Naive thymus-derived CD4-positive, alpha-beta T cell (primary cell): ENCODE measurements around the gene RARRES2. TPM values are rescaled to one million over a fixed set of nuclear protein-coding genes. Genes with fewer than 3 reads are reported as not detected.
A peak's percentile ranks its signal among the peaks of the same experiment; 100 is the strongest.
"Not testable (repeated sequence)": the region's sequence is repeated elsewhere in the genome, so short reads cannot be mapped to it uniquely, and the experiment has no call there.

Experiments used
- ATAC-seq: fragments of 150-1000 bp; cut with Tn5 transposase; 2 replicates; pipeline ENCODE4 v1.10.0; 2021; ENCODE audit warnings: mild to moderate bottlenecking, moderate library complexity
- CTCF ChIA-PET: fragments of 350-600 bp; sonication (Branson Sonifier 250); formaldehyde crosslinking; loops from one replicate; lab custom pipeline; 2021; ENCODE audit warnings: antibody characterized with exemption; lab: Charles Lee
- POLR2A ChIA-PET: fragments of 350-600 bp; sonication (Branson Sonifier 250); formaldehyde crosslinking; loops from one replicate; lab custom pipeline; 2021; ENCODE audit warnings: antibody characterized with exemption, inconsistent platforms; lab: Charles Lee
- DNase-seq, 9 donors: peaks; one replicate each; pipeline versions ENCODE4 v3.0.0 to v3.0.0-alpha.2; 2020 to 2022; ENCODE audit warnings: mixed read lengths in 1 of 9
- H3K27ac ChIP-seq: one replicate; pipeline ENCODE4 v1.7.0; 2013; ENCODE audit warnings: mild to moderate bottlenecking, low read depth, low read length, moderate library complexity
- H3K27me3 ChIP-seq, 2 donors: one replicate each; pipeline ENCODE4 v1.7.0; 2013; ENCODE audit warnings: low read length in 2 of 2, mild to moderate bottlenecking in 2 of 2, moderate library complexity in 2 of 2; ENCODE audit not compliant: control insufficient read depth in 2 of 2, insufficient read depth in 2 of 2
- H3K36me3 ChIP-seq, 3 experiments: 1 replicate in 2 of 3; 2 replicates in 1 of 3; pipeline ENCODE4 v1.7.0; 2013; ENCODE audit warnings: low read length in 3 of 3, mild to moderate bottlenecking in 3 of 3, moderate library complexity in 1 of 3; ENCODE audit not compliant: insufficient read depth in 3 of 3, control insufficient read depth in 2 of 3
- H3K4me1 ChIP-seq, 2 donors: one replicate each; pipeline ENCODE4 v1.7.0; 2013; ENCODE audit warnings: low read length in 2 of 2, mild to moderate bottlenecking in 2 of 2, moderate library complexity in 1 of 2; ENCODE audit not compliant: control insufficient read depth in 2 of 2, insufficient read depth in 2 of 2
- H3K4me3 ChIP-seq: 2 replicates; pipeline ENCODE4 v1.7.0; 2013; ENCODE audit warnings: mild to moderate bottlenecking, low read length
- H3K9me3 ChIP-seq, 3 experiments: 1 replicate in 2 of 3; 2 replicates in 1 of 3; pipeline ENCODE4 v1.7.0; 2013; ENCODE audit warnings: low read length in 3 of 3; ENCODE audit not compliant: control insufficient read depth in 2 of 3
- H3K27ac Mint-ChIP-seq, 9 donors: one replicate each; pipeline ENCODE4 v1.8.0; 2020 to 2022; ENCODE audit warnings: mixed read lengths in 9 of 9, mild to moderate bottlenecking in 8 of 9, moderate library complexity in 5 of 9, inconsistent platforms in 2 of 9
- H3K27me3 Mint-ChIP-seq, 5 donors: one replicate each; pipeline ENCODE4 v1.8.0; 2021 to 2022; ENCODE audit warnings: mixed read lengths in 5 of 5, mild to moderate bottlenecking in 1 of 5
- H3K36me3 Mint-ChIP-seq, 5 donors: one replicate each; pipeline ENCODE4 v1.8.0; 2020 to 2022; ENCODE audit warnings: mixed read lengths in 5 of 5, mild to moderate bottlenecking in 3 of 5, inconsistent platforms in 1 of 5
- H3K4me1 Mint-ChIP-seq, 7 donors: one replicate each; pipeline ENCODE4 v1.8.0; 2020 to 2022; ENCODE audit warnings: mixed read lengths in 7 of 7, mild to moderate bottlenecking in 3 of 7, inconsistent platforms in 1 of 7
- H3K4me3 Mint-ChIP-seq, 10 donors: one replicate each; pipeline ENCODE4 v1.8.0; 2020 to 2022; ENCODE audit warnings: mild to moderate bottlenecking in 10 of 10, mixed read lengths in 10 of 10, moderate library complexity in 6 of 10, inconsistent platforms in 2 of 10
- H3K9me3 Mint-ChIP-seq, 11 donors: one replicate each; pipeline ENCODE4 v1.8.0; 2020 to 2022; ENCODE audit warnings: mixed read lengths in 11 of 11, mild to moderate bottlenecking in 4 of 11, inconsistent platforms in 1 of 11, moderate library complexity in 1 of 11
- intact Hi-C, 2 donors: fragments of 100-400 bp; cut with micrococcal nuclease; formaldehyde crosslinking; loops; one replicate each; pipeline ENCODE4 v1.15.1; 2023
- polyA plus RNA-seq, 2 donors: library from polyadenylated mRNA; unstranded; fragments of 300-500 nt; fragmentation: Illumina TruSeq; gene quantifications; one replicate each; pipeline ENCODE4 v1.2.3, GENCODE V29; 2021
- total RNA-seq, 6 experiments: library from RNA in 5 of 6; stranded (reverse) in 5 of 6; gene quantifications; 1 replicate in 5 of 6; 2 replicates in 1 of 6; pipeline ENCODE4 v1.2.3 and lab custom pipeline; 2021 to 2026

The RARRES2 gene
- total RNA-seq (under 1 TPM in 1 of 5 experiments, not detected in 4; 0.38 TPM), polyA plus RNA-seq (not detected), total RNA-seq (lab: John Stamatoyannopoulos, UW) (not detected)

- ChIA-PET CTCF (no interaction called here), POLR2A (no interaction called here)
- Histone ChIP-seq H3K9me3 (peaks cover 0 to 4% (median 0%) of the 10 kb centered on the region in 3 experiments), H3K27me3 (no peaks in the 10 kb centered on the region), H3K36me3 (peaks cover 0 to 9% (median 0%) of the 10 kb centered on the region in 3 experiments), H3K4me1 (no peaks in the 10 kb centered on the region), H3K4me3 (no peak within 1 kb of the TSS), H3K27ac (no peak within 1 kb of the TSS)
- H3K27ac Mint-ChIP-seq = no peak within 1 kb of the TSS
- H3K27me3 Mint-ChIP-seq = peaks cover 6 to 58% (median 28%) of the 10 kb centered on the region in 5 donors
- H3K9me3 Mint-ChIP-seq = peaks cover 0 to 20% (median 6%) of the 10 kb centered on the region in 11 donors
- peaks cover 0 to 13% (median 6%) of the 10 kb centered on the region in 7 donors for H3K4me1 Mint-ChIP-seq
- intact Hi-C loops = no loop called here
- peaks cover 4 to 13% (median 10%) of the 10 kb centered on the region in 5 donors for H3K36me3 Mint-ChIP-seq
- peak within 1 kb of the TSS in 6 of 10 donors; percentile 10 to 70 (median 32) for H3K4me3 Mint-ChIP-seq
- DNase-seq = no peak
- ATAC-seq = no peak
Measured at GRCh38 chr7:150341263-150342120, at the start of gene RARRES2. RARRES2 (minus strand) TSS chr7:150341629; CDS start chr7:150340609, 1,020 bp downstream.

GRCh38 chr7:150390205-150390604 lies 48.8 kb upstream of the RARRES2 start:
- Histone ChIP-seq H3K4me1 (no peaks in the 10 kb centered on the region), H3K36me3 (peaks cover 0 to 4% (median 0%) of the 10 kb centered on the region in 3 experiments), H3K27me3 (no peaks in the 10 kb centered on the region), H3K27ac (no peak overlapping the region), H3K9me3 (no peaks in the 10 kb centered on the region), H3K4me3 (no peak overlapping the region)
- H3K27ac Mint-ChIP-seq = no peak overlapping the region
- H3K9me3 Mint-ChIP-seq = no peaks in the 10 kb centered on the region
- no peak overlapping the region for H3K4me3 Mint-ChIP-seq
- peaks cover 0 to 18% (median 3%) of the 10 kb centered on the region in 5 donors for H3K36me3 Mint-ChIP-seq
- CTCF ChIA-PET = no interaction called here
- no peak for ATAC-seq
- H3K4me1 Mint-ChIP-seq = peaks cover under 1 to 10% (median 5%) of the 10 kb centered on the region in 7 donors
- intact Hi-C loops = no loop called here
- POLR2A ChIA-PET = no interaction called here
- no peak for DNase-seq
- H3K27me3 Mint-ChIP-seq = no peaks in the 10 kb centered on the region

GRCh38 chr7:150389532-150389816 lies 48.0 kb upstream of the RARRES2 start:
- H3K27ac Mint-ChIP-seq = peak overlapping the region in 2 of 9 donors; percentile 59 to 66
- peaks cover 0 to 4% (median 0%) of the 10 kb centered on the region in 3 experiments for H3K36me3 ChIP-seq
- no peaks in the 10 kb centered on the region for H3K9me3 ChIP-seq
- H3K4me1 Mint-ChIP-seq = peaks cover 0 to 9% (median 3%) of the 10 kb centered on the region in 7 donors
- H3K36me3 Mint-ChIP-seq = peaks cover 0 to 20% (median 3%) of the 10 kb centered on the region in 5 donors
- H3K4me3 Mint-ChIP-seq = no peak overlapping the region
- no peaks in the 10 kb centered on the region for H3K4me1 ChIP-seq
- ATAC-seq (no peak), DNase-seq (no peak)
- no peaks in the 10 kb centered on the region for H3K27me3 Mint-ChIP-seq
- H3K9me3 Mint-ChIP-seq = no peaks in the 10 kb centered on the region
- no peaks in the 10 kb centered on the region for H3K27me3 ChIP-seq
- CTCF ChIA-PET = interaction anchor here (0.7 kb wide), 1 partner anchor 20 kb away, joined by 3 read pairs; no protein-coding TSS in a partner anchor
- H3K4me3 ChIP-seq = no peak overlapping the region
- intact Hi-C loops = no loop called here
- H3K27ac ChIP-seq = no peak overlapping the region
- POLR2A ChIA-PET = interaction anchor here (1.3 kb wide), 1 partner anchor 15 kb away, joined by 4 read pairs; no protein-coding TSS in a partner anchor

GRCh38 chr7:150388709-150389531 lies 47.5 kb upstream of the RARRES2 start:
- H3K4me3 ChIP-seq = no peak overlapping the region
- Mint-ChIP-seq H3K4me1 (peaks cover 0 to 10% (median 0%) of the 10 kb centered on the region in 7 donors), H3K4me3 (no peak overlapping the region), H3K9me3 (no peaks in the 10 kb centered on the region), H3K27me3 (no peaks in the 10 kb centered on the region), H3K36me3 (peaks cover 0 to 20% (median 3%) of the 10 kb centered on the region in 5 donors), H3K27ac (no peak overlapping the region)
- H3K27ac ChIP-seq = no peak overlapping the region
- no peaks in the 10 kb centered on the region for H3K27me3 ChIP-seq
- ChIA-PET POLR2A (interaction anchor here (1.3 kb wide), 1 partner anchor 14 kb away, joined by 4 read pairs; no protein-coding TSS in a partner anchor), CTCF (interaction anchor here (0.7 kb wide), 1 partner anchor 21 kb away, joined by 3 read pairs; no protein-coding TSS in a partner anchor)
- peaks cover 0 to 4% (median 0%) of the 10 kb centered on the region in 3 experiments for H3K36me3 ChIP-seq
- H3K9me3 ChIP-seq = no peaks in the 10 kb centered on the region
- DNase-seq = no peak
- ATAC-seq = peak; percentile 80
- intact Hi-C loops = no loop called here
- no peaks in the 10 kb centered on the region for H3K4me1 ChIP-seq

GRCh38 chr7:150388306-150388705 lies 46.9 kb upstream of the RARRES2 start:
- Histone ChIP-seq H3K27me3 (no peaks in the 10 kb centered on the region), H3K27ac (no peak overlapping the region), H3K9me3 (no peaks in the 10 kb centered on the region), H3K36me3 (peaks cover 0 to 4% (median 0%) of the 10 kb centered on the region in 3 experiments), H3K4me3 (no peak overlapping the region), H3K4me1 (no peaks in the 10 kb centered on the region)
- Mint-ChIP-seq H3K4me1 (peaks cover 0 to 10% (median 0%) of the 10 kb centered on the region in 7 donors), H3K9me3 (no peaks in the 10 kb centered on the region), H3K4me3 (no peak overlapping the region), H3K27me3 (no peaks in the 10 kb centered on the region), H3K27ac (no peak overlapping the region), H3K36me3 (peaks cover 0 to 20% (median 3%) of the 10 kb centered on the region in 5 donors)
- DNase-seq = no peak
- intact Hi-C loops = no loop called here
- ChIA-PET CTCF (no interaction called here), POLR2A (interaction anchor here (1.3 kb wide), 1 partner anchor 13 kb away, joined by 4 read pairs; no protein-coding TSS in a partner anchor)
- ATAC-seq = no peak

- H3K27me3 Mint-ChIP-seq, H3K4me3 Mint-ChIP-seq, intact Hi-C loops, H3K4me3 ChIP-seq, DNase-seq, H3K9me3 ChIP-seq, H3K36me3 ChIP-seq, ATAC-seq, H3K27me3 ChIP-seq, H3K27ac Mint-ChIP-seq, H3K9me3 Mint-ChIP-seq, H3K27ac ChIP-seq, H3K4me1 ChIP-seq: not testable (repeated sequence)
- CTCF ChIA-PET = interaction anchor here (0.9 kb wide), 1 partner anchor 11 kb away, joined by 3 read pairs; no protein-coding TSS in a partner anchor
- POLR2A ChIA-PET = interaction anchor here (0.5 to 2.7 kb wide), 3 partner anchors 21 to 77 kb away, joined by 3 to 10 read pairs (median 3); a partner anchor contains a TSS
- peaks cover 0 to 12% (median 5%) of the 10 kb centered on the region in 7 donors for H3K4me1 Mint-ChIP-seq
- H3K36me3 Mint-ChIP-seq = peaks cover 0 to 12% (median 3%) of the 10 kb centered on the region in 5 donors
Measured at GRCh38 chr7:150385884-150386283, 44.5 kb upstream of the RARRES2 start.
